Measurements from ENCODE around the gene SCART1. TPM values are rescaled to one million over a fixed set of nuclear protein-coding genes. Genes with fewer than 3 reads are reported as not detected.
"Not testable (repeated sequence)": the region's sequence is repeated elsewhere in the genome, so short reads cannot be mapped to it uniquely, and the experiment has no call there.

The SCART1 gene
- total RNA-seq, 1 donor from 2014 or later, result 1.4 TPM

GRCh38 chr10:133438711-133439273 is 15.0 kb upstream of the SCART1 start:
- DNase-seq, result peak; percentile 44

GRCh38 chr10:133439517-133440461 is 14.0 kb upstream of the SCART1 start:
- no peak for DNase-seq

- no peak for DNase-seq
These were observed 13.0 kb upstream of the SCART1 start for GRCh38 chr10:133440633-133441285.

- DNase-seq, result not testable (repeated sequence)
These were observed 12.4 kb upstream of the SCART1 start for GRCh38 chr10:133441356-133441755.

GRCh38 chr10:133441780-133442179 is 12.0 kb upstream of the SCART1 start:
- DNase-seq, result no peak

- no peak for DNase-seq
These were observed 11.4 kb upstream of the SCART1 start for GRCh38 chr10:133442191-133442966.

- DNase-seq, result no peak
These were observed 10.5 kb upstream of the SCART1 start for GRCh38 chr10:133442967-133443924.

GRCh38 chr10:133444342-133445267 is 9.1 kb upstream of the SCART1 start:
- DNase-seq, result no peak

- no peak for DNase-seq
These were observed 8.4 kb upstream of the SCART1 start for GRCh38 chr10:133445268-133445732.

- DNase-seq, result no peak
These were observed 7.7 kb upstream of the SCART1 start for GRCh38 chr10:133445751-133446708.

GRCh38 chr10:133446979-133447378 is 6.8 kb upstream of the SCART1 start:
- DNase-seq, result no peak

GRCh38 chr10:133448120-133448519 is 5.6 kb upstream of the SCART1 start:
- DNase-seq, result no peak

GRCh38 chr10:133451346-133451745 is 2.4 kb upstream of the SCART1 start:
- no peak for DNase-seq

- DNase-seq, result no peak
These were observed 1.3 kb upstream of the SCART1 start for GRCh38 chr10:133452453-133452852.

- DNase-seq, result no peak
These were observed 604 bp downstream of the SCART1 start for GRCh38 chr10:133454204-133454893.

GRCh38 chr10:133455196-133455595 is 1.5 kb downstream of the SCART1 start:
- DNase-seq, result no peak

- no peak for DNase-seq
These were observed 1.9 kb downstream of the SCART1 start for GRCh38 chr10:133455611-133456031.

Data from dermis blood vessel endothelial cell (primary cell).